ENCODE measurements around the gene UFSP1. TPM values are rescaled to one million over a fixed set of nuclear protein-coding genes. Genes with fewer than 3 reads are reported as not detected.

UFSP1 gene
- total RNA-seq, 1 experiment from 2014 or later, result 2.8 TPM

GRCh38 chr7:100893318-100893895 is 3.9 kb upstream of the UFSP1 start:
- no peak overlapping the region for H3K27ac ChIP-seq
- peaks cover 11% of the 10 kb centered on the region for H3K79me2 ChIP-seq (ENCODE audit: low read depth)
- H3F3A ChIP-seq (ENCODE audit: insufficient read depth, low read depth), result peaks cover 30% of the 10 kb centered on the region; the same call in 1 of the 2 replicates
- intact Hi-C loops (cut with micrococcal nuclease; ENCODE audit: unreplicated experiment), result loop anchor here (5.0 to 10.0 kb wide), 4 partner anchors 66 to 641 kb away; partner anchors contain the start of gene EPHB4
- TF ChIP-seq EZH2 (IDR thresholded peaks at IDR 0.05; ENCODE audit: low read depth), result no peak
- no peak for TF ChIP-seq CTCF (conservative IDR thresholded peaks at IDR 0.05)
- no peak overlapping the region for H3K4me2 ChIP-seq
- ChIA-PET CTCF (interaction anchor here (0.7 kb wide), 1 partner anchor 335 kb away, joined by 6 read pairs; no protein-coding TSS in a partner anchor), POLR2A (ENCODE audit: unreplicated experiment) (interaction anchor here (0.6 kb wide), 1 partner anchor 58 kb away, joined by 4 read pairs; no protein-coding TSS in a partner anchor)
- peaks cover 1% of the 10 kb centered on the region for H3K36me3 ChIP-seq (ENCODE audit: low read depth)
- H3K9me2 ChIP-seq (ENCODE audit: insufficient read depth), result no peaks in the 10 kb centered on the region
- peaks cover 11% of the 10 kb centered on the region; the same call in 1 of the 2 replicates for H3K27me3 ChIP-seq (ENCODE audit: insufficient read depth, low read depth)
- no peak for DNase-seq
- H4K20me1 ChIP-seq (ENCODE audit: insufficient read depth), result no peaks in the 10 kb centered on the region
- H2AFZ ChIP-seq, result no peak overlapping the region
- peaks cover 18% of the 10 kb centered on the region for H3K4me1 ChIP-seq (replicated peaks; ENCODE audit: insufficient read depth)
- BruUV-seq (replicated peaks), result no TSS peak
- H3K9me3 ChIP-seq (ENCODE audit: insufficient read depth, low read depth), result no peaks in the 10 kb centered on the region
- no peak overlapping the region for H3K4me3 ChIP-seq

- H3K9me3 ChIP-seq (ENCODE audit: insufficient read depth, low read depth), result no peaks in the 10 kb centered on the region
- peaks cover 38% of the 10 kb centered on the region for H3F3A ChIP-seq (ENCODE audit: insufficient read depth, low read depth)
- CTCF ChIA-PET, result no interaction called here
- H3K4me3 ChIP-seq, result no peak overlapping the region
- POLR2A ChIA-PET (ENCODE audit: unreplicated experiment), result interaction anchor here (0.6 kb wide), 1 partner anchor 59 kb away, joined by 4 read pairs; no protein-coding TSS in a partner anchor
- no peak overlapping the region for H2AFZ ChIP-seq
- peaks cover 26% of the 10 kb centered on the region for H3K4me1 ChIP-seq (replicated peaks; ENCODE audit: insufficient read depth)
- no peaks in the 10 kb centered on the region; the same call in 1 of the 2 replicates for H4K20me1 ChIP-seq (ENCODE audit: insufficient read depth)
- H3K4me2 ChIP-seq, result no peak overlapping the region
- no peaks in the 10 kb centered on the region for H3K9me2 ChIP-seq (ENCODE audit: insufficient read depth)
- peaks cover 5% of the 10 kb centered on the region for H3K36me3 ChIP-seq (ENCODE audit: low read depth)
- peaks cover 18% of the 10 kb centered on the region for H3K79me2 ChIP-seq (ENCODE audit: low read depth)
- TF ChIP-seq CTCF (conservative IDR thresholded peaks at IDR 0.05) (no peak), EZH2 (IDR thresholded peaks at IDR 0.05; ENCODE audit: low read depth) (no peak)
- no peak for DNase-seq
- H3K27me3 ChIP-seq (ENCODE audit: insufficient read depth, low read depth), result peaks cover 11% of the 10 kb centered on the region; the same call in 1 of the 2 replicates
- BruUV-seq (replicated peaks), result no TSS peak
- H3K27ac ChIP-seq, result no peak overlapping the region
- intact Hi-C loops (cut with micrococcal nuclease; ENCODE audit: unreplicated experiment), result loop anchor here (5.0 to 10.0 kb wide), 4 partner anchors 65 to 642 kb away; partner anchors contain the start of gene EPHB4
Measured at GRCh38 chr7:100892364-100893317, 3.1 kb upstream of the UFSP1 start.
